Islet of Langerhans (tissue), 1 donor: Measurements from ENCODE around the gene PVR.
"Not testable (repeated sequence)": the region's sequence is repeated elsewhere in the genome, so short reads cannot be mapped to it uniquely, and the experiment has no call there.

ENCODE experiments used
- FAIRE-seq: peaks from one replicate; lab custom pipeline; 2011; peaks lifted over from hg19 to GRCh38; lab: Jason Lieb, UNC

PVR gene

DNA sequence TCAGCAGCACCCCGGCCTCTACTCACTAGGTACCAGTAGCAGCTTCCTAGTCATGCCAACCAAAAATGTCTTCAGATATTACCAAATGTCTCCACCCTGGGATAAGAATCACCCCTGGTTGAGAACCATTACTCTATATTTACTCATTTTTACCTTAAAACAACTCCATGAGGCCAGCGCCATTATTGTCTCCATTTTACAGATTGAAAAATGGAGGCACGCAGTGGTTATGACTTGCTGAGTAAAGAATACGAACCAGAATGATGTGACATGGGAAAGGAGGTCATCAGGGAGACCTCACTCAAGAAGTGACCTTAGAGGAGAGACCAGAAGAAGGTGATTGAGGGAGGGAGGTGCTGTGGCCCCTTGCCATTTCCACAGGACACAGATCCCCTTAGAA, 29.8 kb downstream of the PVR start:
- FAIRE-seq = no peak

DNA sequence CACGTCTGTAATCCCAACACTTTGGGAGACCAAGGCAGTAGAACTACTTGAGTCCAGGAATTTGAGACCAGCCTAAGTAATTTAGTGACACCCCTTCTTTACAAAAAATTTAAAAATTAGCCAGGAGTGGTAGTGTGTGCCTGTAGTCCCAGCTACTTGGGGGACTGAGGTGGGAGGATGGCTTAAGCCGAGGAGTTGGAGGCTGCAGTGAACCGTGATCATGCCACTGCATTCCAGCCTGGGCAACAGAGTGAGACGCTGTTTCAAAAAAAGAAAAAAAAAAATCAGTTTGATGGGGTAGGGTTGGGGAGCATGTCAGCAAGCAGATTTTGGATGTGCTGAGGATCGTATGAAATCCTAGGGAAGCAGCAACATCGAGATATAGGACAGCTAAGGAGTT, 31.8 kb downstream of the PVR start:
- no peak for FAIRE-seq

DNA sequence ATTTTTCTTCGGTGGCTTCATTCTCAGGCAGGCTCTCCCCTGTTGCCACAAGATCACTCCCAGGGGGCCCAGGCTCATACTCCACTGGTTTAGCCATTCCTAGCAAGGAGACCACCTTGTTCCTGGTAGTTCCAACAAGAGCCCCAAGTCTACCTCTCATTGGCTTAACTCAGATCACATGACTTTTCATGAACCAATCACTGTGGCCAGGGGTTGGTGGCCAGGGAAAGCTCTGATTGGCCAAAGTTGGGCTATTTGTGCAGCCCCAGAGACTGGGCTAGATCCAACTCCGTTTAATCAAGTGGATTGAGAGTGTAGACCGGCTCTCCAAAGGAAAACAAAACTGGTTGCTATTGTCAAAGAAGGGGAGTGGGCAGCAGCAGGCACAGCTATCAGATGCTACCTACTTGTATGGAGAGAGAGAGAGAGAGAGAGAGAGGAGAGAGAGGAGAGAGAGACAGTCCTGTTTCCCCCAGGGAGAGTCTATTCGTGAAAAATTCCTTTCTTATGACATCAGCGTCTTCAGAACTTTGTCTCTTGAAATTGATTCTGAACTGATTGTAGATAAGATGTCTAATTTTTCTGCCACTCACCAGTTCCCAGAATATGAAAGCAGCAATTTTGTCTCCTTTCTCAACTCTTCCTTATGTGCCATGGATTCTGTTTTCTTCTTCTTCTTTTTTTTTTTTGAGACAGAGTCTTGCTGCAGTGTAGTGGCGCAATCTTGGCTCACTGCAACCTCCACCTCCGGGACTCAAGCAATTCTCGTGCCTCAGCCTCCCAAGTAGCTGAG, 33.5 kb downstream of the PVR start:
- no peak for FAIRE-seq

DNA sequence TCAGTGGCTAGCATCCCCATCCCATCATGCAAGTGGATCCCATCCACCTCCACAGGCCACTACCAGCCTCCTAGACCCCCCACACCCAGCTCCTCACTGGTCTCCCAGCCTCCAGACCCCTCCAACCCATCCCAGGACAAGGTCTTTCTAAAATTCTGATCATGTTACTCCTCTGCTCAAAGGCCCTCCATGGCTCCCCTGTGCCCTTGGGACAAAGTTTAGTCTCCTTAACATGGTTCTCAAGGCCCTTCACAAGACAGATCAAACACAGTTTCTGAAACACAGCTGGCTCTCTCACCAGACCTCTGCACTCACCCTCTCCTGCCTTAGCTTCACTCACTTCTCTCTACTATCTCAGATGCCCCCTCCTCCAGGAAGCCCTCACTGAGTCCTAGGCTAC, 36.8 kb downstream of the PVR start:
- no peak for FAIRE-seq

DNA sequence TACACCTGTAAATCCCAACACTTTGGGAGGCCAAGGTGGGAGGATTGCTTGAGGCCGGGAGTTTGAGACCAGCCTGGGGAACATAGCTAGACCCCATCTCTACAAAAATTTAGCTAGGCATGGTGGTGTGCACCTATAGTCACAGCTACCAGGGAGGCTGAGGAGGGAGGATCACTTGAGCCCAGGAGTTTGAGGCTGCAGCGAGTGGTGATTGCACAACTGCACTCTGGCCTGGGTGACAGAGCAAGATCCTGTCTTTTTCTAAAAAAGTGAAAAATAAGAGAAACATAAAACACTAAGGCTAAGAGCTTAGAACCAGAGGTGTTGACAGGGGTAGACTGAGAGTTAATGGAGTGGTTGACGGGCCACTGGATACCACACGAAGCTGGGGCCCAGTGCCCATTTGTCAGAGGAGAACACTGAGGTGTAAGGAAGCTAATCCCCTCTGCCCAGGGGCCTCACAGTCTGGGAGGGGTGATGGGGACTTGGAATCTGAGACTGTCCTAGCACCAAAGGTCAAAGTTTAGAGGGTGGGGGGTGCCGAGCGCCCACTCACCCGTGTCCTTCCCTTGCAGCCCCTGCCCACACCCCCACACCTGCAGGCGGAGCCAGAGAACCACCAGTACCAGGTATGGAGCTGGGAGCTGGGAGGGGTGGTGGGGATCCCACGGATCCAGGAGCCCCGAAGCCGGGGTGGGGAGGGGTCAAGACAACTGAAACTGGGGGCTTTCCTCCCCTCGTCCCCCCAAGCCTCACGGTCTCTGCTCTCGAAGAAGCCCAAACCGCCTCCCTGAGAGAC, 38.5 kb downstream of the PVR start:
- FAIRE-seq = no peak

DNA sequence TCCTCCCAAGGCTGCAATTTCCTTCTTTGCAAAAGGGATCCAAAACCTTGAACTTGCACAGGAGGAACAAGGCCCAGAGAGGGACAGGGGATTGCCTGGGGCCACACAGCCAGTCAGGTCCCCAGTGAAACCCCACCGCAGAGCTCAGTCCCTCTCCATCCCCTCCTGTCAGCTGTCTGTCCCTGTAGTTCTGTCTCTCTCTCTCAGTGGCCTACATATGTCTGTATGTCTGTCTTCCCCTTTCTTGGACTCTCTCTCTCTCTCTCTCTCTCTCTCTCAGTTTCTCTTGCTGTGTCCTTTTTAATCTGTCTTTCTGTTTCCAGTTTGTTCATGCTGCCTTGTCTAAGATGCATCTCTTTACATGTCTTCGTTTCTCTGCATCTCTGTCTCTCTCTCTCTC, 39.1 kb downstream of the PVR start:
- FAIRE-seq = no peak

DNA sequence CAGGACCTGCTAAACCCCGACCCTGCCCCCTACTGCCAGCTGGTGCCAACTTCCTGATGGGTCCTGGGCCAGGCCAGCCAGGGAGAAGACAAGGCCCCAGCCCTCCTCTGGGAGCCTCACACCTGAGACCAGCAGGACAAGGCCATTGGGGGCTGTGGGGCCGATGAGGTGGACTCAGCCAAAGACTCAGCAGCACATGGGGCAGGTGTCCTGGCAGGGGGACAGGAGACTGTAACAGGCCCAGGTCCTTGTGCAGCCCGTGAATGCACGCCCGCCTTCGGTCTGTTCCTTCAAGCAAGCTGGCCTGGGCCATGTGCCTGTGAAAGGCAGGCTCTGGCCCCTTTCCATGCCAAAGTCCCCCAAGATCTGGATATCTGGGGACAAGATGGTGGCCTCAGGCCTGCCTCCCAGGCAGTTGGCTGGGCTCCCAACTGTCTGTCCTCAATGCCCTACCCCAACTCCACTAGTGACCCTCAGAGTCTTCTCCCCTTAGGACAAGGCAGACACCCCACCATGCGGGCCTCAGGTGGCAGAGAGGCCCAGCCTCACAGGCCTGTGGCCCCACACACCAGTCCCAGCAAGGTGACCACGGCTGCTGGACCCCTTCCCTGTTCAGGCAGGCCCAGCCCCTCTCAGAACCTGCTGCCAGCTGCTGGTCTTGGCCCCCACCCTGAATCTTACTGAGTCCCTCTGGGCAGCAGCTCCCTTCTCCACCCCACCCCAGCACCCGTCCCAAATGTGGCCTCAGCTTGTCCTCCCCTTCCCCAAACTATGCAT, 39.9 kb downstream of the PVR start:
- FAIRE-seq = no peak

DNA sequence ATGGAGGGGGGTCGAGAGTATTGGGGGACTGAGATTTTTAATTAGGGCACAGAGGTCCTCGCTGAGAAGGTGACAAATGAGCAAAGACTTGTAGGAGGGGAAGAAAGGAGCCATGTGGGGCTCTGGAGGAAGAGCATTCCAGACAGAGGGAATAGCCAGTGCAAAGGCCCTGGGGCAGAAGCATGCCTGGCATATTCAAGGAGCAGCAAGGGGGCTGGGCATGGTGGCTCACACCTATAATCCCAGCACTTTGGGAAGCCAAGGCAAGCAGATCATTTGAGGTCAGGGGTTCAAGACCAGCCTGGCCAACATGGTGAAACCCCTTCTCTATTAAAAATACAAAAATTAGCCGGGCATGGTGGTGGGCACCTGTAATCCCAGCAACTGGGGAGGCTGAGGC, 40.7 kb downstream of the PVR start:
- FAIRE-seq = not testable (repeated sequence)

DNA sequence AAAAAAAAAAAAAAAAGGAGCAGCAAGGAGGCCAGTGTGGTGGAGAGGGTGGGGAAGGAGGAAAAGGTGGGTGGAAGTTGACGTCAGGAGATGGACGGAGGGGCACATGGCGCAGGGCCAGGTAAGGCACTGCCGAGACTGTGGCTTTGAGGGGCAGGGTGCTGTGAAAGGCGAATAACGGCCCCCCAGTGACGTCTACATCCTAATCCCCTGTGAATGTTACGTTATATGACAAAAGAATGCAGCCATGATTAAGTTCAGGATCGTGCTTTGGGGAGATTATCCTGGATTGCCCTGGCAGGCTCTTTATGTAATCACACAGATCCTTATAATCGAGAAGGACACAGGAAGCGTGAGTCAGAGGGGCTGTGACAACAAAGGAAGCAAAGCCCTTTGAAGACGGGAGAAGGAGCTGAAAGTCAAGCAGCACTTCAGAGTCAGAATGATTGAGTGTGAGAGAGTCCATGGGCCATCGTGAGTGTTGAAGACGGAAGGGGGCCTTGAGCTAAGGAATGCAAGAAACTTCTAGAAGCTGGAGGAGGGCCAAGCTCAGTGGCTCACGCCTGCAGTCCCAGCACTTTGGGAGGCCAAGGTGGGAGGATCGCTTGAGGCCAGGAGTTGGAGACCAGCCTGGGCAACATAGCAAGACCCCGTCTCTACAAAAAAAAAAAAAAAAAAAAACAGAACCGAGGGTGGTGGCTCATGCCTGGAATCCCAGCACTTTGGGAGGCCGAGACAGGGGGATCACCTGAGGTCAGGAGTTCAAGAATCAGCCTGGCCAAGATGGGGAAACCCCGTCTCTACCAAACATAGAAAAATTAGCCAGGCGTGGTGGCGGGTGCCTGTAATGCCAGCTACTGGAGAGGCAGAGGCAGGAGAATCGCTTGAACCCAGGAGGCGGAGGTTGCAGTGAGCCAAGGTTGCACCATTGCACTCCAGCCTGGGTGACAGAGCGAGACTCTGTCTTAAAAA, 41.5 kb downstream of the PVR start:
- no peak for FAIRE-seq

DNA sequence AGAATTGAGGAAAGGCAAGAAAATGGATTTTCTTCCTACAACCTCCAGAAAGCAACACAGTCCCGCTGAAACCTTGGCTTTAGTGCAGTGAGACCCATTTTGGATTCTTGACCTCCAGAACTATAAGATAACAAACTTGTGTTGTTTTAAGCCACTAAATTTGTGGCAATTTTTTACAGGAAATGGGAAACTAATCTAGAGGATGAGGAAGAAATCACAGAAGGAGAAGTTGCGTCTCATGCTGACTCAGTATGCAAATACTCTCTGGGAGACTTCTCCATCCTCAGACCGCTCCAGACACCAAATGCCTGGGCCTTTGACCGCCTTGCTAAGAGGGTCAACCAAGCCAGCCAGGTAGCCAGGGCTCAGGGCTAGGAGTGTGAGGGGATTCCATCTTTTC, 42.2 kb downstream of the PVR start:
- FAIRE-seq = no peak

DNA sequence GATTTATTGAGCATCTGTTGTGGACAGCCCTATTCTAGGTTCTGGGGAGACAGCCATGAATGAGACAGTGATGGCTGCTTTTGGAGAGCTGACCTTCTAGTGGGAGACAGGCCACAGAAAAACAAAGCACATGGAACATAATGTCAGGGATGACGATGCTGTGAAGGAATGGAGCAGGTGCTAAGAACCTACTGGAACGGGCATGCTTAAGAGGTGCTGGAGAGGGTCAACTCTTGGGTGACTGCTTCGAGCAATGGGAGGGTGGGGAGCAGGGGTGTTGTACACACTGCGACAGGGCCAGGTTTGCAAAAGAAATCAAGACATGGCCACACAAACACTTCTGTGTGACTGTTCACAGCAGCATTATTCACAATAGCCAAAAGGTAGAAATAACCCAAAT, 43.2 kb downstream of the PVR start:
- FAIRE-seq = no peak

DNA sequence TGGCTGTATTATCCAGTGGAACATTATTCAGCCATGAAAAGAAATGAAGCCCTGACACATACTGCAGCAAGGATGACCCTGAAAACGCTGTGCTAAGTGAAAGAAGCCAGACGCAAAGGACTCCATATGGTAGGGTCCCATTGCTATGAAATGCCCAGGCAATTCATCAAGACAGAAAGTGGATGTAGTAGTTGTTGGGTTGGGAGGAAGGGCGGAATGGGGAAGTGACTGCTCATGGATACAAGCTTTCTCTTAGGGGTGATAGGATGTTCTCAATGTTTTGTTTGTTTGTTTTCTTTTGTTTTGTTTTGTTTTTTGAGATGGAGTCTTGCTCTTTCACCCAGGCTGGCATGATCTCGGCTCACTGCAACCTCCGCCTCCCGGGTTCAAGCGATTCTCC, 44.2 kb downstream of the PVR start:
- FAIRE-seq = no peak

DNA sequence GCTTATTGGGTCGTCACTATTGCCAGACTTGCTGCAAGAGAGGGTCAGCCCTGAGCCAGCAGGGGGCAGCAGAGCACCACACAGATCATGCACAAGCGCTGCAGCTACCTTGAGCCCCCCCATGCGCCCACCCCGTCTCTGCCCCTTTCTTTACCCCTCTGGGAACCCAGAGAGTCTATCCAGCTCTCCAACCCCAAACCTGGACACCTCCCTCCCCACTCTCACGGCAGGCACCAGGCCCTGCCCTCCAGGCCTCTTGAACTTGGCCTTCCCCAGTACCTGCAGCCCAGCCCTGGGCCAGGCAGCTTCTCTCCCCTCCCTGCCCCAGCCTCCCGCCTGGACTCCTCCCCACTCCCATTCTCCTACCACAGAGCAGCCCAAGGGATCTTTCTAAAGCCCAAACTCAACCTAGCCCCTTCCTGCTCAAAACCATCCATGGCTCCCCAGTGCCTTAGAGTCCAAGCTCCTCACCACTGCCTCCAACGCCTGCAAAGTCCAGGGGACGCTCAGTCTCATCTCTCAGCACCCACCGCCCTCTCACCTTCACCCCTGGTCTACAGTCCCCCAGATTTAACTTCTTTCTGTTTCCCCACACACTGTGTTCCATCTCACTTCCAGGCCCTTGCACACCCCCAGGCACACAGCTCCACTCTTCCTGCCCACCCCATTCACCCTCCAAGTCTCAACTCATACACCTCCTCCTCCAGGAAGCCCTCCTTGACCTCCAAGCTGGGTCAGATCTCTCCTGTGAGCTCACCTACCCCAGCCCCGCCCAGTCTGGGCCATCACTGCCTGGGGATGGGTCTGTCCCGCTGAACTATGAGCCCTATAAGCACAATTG, 45.8 kb downstream of the PVR start:
- no peak for FAIRE-seq

DNA sequence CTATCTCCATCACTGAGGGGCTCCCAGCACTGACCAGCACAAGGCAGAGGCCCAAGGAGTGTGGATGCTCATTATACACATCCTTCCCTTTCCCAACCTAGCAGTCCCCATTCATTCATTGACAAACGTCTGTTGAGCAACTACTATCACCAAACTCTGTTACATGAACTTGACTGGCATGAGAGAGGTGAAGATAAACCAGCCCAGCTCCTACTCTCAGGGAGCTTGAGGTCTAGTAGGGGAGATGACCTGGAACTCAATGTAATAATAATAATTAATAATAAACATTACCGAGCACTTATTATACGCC, 46.4 kb downstream of the PVR start:
- FAIRE-seq = no peak

DNA sequence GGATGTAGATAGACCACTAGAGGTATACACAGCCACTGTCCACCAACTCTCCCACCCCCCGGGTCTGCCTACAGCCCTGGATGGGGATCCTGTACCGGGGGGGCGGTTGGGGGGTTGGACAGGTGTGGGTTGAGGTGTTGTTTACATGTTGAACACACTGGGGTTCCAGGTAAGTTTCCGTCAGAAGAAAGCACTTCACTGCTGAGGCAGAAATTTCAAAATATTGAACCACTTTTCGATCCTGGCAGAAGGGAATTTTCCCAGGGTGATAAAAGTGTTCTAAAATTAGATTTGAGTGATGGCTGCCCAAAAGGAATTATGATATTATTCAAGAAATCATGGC, 48.6 kb downstream of the PVR start:
- FAIRE-seq = no peak

DNA sequence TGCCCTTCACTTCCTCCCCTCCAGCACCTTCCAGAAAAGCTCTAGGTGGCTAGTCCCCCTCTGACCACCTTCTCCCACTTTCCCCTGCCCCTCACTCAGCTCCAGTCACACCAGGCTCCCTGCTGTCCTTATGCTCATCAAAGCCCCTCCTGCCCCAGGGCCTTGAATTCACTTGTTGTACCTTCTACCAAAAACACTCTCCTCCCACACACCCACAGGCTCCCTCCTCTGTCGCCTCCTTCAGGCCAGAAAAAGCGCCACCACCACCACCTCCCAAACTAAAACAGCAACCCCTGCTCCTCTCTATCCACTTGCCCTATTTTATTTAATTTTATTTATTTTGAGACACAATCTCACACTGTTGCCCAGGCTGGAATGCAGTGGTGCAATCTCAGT, 50.5 kb downstream of the PVR start:
- no peak for FAIRE-seq

DNA sequence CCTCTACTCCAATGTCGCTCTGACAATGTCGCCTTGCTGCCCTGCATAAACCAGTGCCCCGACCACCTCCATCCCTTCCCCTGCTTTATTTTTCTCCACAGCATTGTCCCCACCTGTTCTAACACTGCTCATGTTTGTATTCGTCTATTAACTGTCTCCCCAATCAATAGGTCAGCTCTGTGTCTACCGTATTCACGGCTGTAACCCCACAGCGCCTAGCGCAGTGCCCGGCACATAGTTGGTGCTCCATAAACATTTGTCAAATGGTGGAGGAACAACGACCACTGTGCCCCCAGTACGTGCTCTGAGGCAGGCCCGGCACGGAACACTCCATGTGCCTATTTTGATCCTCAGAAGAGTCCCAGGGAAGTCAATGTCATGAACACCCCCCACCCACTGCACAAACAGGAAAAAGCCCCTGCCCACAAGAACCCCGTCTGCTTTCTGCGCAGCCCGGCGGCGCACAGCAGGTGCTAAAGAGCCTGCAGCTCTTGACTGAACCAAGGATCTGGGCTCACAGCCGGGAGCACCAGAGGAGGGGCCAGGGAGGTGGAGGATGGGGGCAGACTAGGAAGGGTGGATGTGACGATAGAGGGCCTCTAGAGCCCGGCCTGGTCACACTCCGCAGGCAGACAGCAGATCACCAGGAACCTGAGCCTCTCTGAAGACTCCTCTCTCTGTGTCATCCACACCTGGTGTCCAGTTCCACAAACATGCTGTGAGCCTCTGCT, 53.4 kb downstream of the PVR start:
- no peak for FAIRE-seq

DNA sequence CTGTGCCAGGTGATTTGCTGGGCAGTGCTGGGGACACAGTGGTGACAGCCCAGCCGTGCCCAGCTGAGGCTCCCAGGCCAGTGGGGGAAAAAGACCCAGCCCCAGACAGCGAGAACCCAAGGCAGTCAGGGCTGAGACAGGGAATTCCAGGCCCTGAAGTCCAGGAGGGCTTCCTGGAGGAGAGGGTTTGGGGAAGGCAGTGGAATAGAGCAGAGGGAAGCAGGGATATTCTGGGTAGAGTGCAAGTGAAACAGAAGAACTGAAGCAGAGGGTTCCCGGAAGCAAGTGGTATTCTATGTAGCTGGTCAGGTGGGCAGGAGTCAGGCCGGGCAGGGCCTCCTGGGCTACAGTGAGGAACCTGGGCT, 53.9 kb downstream of the PVR start:
- FAIRE-seq = no peak

DNA sequence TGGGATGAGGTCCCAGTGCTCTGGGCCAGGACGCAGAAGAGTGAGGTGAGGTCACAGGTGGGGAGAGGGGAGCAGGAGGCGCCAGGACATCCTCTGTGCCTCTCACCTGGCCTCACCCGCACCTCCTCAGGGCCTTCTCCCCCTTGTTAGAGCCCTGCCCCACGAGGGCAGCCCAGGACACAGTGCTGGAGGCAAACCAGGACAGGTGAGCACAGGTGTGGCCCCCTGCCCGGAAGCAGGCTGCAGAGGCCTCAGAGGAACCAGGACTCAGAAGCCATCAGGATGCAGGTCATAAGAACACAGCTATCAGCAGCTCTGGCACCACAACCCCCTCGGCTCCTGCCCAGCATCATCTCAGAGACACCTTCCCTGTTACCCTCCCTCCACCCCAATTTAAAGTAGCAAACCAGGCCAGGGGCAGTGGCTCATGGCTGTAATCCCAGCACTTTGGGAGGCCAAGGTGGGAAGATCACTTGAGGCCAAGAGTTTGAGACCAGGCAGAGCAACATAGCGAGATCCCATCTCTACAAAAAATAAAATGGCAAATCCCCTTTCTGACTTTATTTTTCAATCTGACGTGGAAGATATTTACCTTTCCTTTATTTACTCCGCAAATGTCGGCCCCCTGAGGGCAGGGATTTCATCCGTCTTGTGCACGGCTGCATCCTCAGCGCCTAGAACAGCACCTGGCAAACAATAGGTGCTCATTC, 54.9 kb downstream of the PVR start, which contains the start of gene CEACAM16:
TSS of gene CEACAM16 (plus strand) at position 660 of the 710 bp plus-strand sequence. CDS start 2,306 bp downstream, outside the sequence.
- no peak for FAIRE-seq

DNA sequence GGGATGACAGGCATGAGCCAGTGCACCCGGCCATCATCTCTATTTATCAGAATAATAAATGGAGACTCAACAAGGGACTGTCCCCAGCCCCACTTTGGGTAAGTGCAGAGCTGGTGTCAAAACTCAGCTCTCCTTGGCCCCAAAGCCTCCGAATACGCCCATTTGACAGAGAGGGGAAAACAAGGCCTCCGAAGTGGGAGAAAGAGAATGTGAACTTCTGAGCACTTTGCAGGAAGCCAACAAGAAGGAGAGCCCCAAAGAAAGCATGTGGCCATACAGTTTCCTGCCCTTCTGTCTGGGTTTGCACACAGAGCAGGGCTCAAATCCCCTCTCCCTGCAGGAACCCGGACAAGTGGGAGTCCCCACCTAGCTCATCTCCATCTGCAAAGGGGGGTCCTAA, 56.8 kb downstream of the PVR start:
- FAIRE-seq = no peak
